K562 (cell line): ENCODE measurements around the gene MYOZ1. TPM values are rescaled to one million over a fixed set of nuclear protein-coding genes. Genes with fewer than 3 reads are reported as not detected.

ENCODE experiments used
- BRD9 ChIP-seq: fragments of 450-650 bp; IDR thresholded peaks from 2 replicates; pipeline ENCODE4 v1.6.1; 2018; ENCODE audit warnings: low read depth; ENCODE audit not compliant: partially characterized antibody
- KDM4B ChIP-seq, 2 experiments: fragments of 450-650 bp in 1 of 2; sonication (generic) in 1 of 2; IDR thresholded peaks; 2 replicates each; pipeline ENCODE4 v1.6.1; 2016 to 2017; ENCODE audit warnings: borderline replicate concordance in 2 of 2, antibody characterized with exemption in 1 of 2, low read depth in 1 of 2, mild to moderate bottlenecking in 1 of 2
- NKRF ChIP-seq: fragments of 450-650 bp; IDR thresholded peaks from 2 replicates; pipeline ENCODE4 v1.6.1; 2016; ENCODE audit warnings: borderline replicate concordance
- ZC3H8 ChIP-seq: fragments of 450-650 bp; IDR thresholded peaks from 2 replicates; pipeline ENCODE4 v1.6.1; 2017
- ZNF384 ChIP-seq: IDR thresholded peaks from 2 replicates; pipeline ENCODE4 v1.6.1; 2012; ENCODE audit warnings: low read depth, low read length, improper control_type of control experiment
- polyA plus RNA-seq, 8 experiments: library from polyadenylated mRNA; depleted of rRNA in 4 of 8; stranded (reverse) in 5 of 8; unstranded in 3 of 8; fragments of >200 nt; fragmentation: Nextera tagmentation in 2 of 8; fragmentation: Illumina TruSeq in 1 of 8; extraction: Ambion mirVana in 2 of 8; extraction: Trizol in 1 of 8; gene quantifications; 2 replicates each; pipeline versions ENCODE4 v1.2.1 to v1.2.3, GENCODE V29; 2011 to 2014; ENCODE audit warnings: inconsistent platforms in 1 of 8, missing spikeins in 1 of 8
- total RNA-seq, 7 experiments: library from RNA; depleted of rRNA in 6 of 7; stranded (reverse); fragments of >200 nt in 6 of 7; fragmentation: Illumina TruSeq in 2 of 7; extraction: Trizol in 2 of 7; gene quantifications; 2 replicates each; pipeline versions ENCODE4 v1.2.1 to v1.2.3, GENCODE V29; 2011 to 2021; ENCODE audit warnings: low replicate concordance in 1 of 7
- TF ChIP-seq, protein P1 (sequence below): fragments of 200-600 bp; sonication (generic); IDR thresholded peaks from one replicate; pipeline ENCODE4 v1.6.1; 2012; ENCODE audit warnings: mild to moderate bottlenecking, low read depth, low read length, inconsistent platforms
- TF ChIP-seq, protein P2 (sequence below): sonication (generic); IDR thresholded peaks from 2 replicates; pipeline ENCODE4 v1.6.1; 2016
- TF ChIP-seq, protein P3 (sequence below): fragments of 250-450 bp; sonication (Bioruptor Pico); IDR thresholded peaks from 2 replicates; pipeline ENCODE4 v1.8.0; 2021; ENCODE audit warnings: moderate library complexity, mild to moderate bottlenecking, inconsistent platforms

The MYOZ1 gene
- total and polyA plus RNA-seq, 9 of the 15 experiments (the other 6 are each of a cell fraction or from before 2014, with no cell fraction given) = 0.03 to 0.18 (median 0.07) TPM; not detected in 5

GRCh38 chr10:73590881-73591799 lies 50.1 kb downstream of the MYOZ1 start, which contains the start of gene USP54 (continued):
- TF ChIP-seq ZNF384 (no peak), NKRF (no peak), BRD9 (no peak), ZC3H8 (no peak), KDM4B (IDR thresholded peaks at IDR 0.05; ENCODE audit: borderline replicate concordance in 2 of 2, low read depth in 1 of 2) (no peak)
- TF ChIP-seq, protein P1, sequence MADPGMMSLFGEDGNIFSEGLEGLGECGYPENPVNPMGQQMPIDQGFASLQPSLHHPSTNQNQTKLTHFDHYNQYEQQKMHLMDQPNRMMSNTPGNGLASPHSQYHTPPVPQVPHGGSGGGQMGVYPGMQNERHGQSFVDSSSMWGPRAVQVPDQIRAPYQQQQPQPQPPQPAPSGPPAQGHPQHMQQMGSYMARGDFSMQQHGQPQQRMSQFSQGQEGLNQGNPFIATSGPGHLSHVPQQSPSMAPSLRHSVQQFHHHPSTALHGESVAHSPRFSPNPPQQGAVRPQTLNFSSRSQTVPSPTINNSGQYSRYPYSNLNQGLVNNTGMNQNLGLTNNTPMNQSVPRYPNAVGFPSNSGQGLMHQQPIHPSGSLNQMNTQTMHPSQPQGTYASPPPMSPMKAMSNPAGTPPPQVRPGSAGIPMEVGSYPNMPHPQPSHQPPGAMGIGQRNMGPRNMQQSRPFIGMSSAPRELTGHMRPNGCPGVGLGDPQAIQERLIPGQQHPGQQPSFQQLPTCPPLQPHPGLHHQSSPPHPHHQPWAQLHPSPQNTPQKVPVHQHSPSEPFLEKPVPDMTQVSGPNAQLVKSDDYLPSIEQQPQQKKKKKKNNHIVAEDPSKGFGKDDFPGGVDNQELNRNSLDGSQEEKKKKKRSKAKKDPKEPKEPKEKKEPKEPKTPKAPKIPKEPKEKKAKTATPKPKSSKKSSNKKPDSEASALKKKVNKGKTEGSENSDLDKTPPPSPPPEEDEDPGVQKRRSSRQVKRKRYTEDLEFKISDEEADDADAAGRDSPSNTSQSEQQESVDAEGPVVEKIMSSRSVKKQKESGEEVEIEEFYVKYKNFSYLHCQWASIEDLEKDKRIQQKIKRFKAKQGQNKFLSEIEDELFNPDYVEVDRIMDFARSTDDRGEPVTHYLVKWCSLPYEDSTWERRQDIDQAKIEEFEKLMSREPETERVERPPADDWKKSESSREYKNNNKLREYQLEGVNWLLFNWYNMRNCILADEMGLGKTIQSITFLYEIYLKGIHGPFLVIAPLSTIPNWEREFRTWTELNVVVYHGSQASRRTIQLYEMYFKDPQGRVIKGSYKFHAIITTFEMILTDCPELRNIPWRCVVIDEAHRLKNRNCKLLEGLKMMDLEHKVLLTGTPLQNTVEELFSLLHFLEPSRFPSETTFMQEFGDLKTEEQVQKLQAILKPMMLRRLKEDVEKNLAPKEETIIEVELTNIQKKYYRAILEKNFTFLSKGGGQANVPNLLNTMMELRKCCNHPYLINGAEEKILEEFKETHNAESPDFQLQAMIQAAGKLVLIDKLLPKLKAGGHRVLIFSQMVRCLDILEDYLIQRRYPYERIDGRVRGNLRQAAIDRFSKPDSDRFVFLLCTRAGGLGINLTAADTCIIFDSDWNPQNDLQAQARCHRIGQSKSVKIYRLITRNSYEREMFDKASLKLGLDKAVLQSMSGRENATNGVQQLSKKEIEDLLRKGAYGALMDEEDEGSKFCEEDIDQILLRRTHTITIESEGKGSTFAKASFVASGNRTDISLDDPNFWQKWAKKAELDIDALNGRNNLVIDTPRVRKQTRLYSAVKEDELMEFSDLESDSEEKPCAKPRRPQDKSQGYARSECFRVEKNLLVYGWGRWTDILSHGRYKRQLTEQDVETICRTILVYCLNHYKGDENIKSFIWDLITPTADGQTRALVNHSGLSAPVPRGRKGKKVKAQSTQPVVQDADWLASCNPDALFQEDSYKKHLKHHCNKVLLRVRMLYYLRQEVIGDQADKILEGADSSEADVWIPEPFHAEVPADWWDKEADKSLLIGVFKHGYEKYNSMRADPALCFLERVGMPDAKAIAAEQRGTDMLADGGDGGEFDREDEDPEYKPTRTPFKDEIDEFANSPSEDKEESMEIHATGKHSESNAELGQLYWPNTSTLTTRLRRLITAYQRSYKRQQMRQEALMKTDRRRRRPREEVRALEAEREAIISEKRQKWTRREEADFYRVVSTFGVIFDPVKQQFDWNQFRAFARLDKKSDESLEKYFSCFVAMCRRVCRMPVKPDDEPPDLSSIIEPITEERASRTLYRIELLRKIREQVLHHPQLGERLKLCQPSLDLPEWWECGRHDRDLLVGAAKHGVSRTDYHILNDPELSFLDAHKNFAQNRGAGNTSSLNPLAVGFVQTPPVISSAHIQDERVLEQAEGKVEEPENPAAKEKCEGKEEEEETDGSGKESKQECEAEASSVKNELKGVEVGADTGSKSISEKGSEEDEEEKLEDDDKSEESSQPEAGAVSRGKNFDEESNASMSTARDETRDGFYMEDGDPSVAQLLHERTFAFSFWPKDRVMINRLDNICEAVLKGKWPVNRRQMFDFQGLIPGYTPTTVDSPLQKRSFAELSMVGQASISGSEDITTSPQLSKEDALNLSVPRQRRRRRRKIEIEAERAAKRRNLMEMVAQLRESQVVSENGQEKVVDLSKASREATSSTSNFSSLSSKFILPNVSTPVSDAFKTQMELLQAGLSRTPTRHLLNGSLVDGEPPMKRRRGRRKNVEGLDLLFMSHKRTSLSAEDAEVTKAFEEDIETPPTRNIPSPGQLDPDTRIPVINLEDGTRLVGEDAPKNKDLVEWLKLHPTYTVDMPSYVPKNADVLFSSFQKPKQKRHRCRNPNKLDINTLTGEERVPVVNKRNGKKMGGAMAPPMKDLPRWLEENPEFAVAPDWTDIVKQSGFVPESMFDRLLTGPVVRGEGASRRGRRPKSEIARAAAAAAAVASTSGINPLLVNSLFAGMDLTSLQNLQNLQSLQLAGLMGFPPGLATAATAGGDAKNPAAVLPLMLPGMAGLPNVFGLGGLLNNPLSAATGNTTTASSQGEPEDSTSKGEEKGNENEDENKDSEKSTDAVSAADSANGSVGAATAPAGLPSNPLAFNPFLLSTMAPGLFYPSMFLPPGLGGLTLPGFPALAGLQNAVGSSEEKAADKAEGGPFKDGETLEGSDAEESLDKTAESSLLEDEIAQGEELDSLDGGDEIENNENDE = no peak
- TF ChIP-seq, protein P2, sequence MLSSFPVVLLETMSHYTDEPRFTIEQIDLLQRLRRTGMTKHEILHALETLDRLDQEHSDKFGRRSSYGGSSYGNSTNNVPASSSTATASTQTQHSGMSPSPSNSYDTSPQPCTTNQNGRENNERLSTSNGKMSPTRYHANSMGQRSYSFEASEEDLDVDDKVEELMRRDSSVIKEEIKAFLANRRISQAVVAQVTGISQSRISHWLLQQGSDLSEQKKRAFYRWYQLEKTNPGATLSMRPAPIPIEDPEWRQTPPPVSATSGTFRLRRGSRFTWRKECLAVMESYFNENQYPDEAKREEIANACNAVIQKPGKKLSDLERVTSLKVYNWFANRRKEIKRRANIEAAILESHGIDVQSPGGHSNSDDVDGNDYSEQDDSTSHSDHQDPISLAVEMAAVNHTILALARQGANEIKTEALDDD = peak; percentile 67; the same call in 1 of the 2 replicates
- TF ChIP-seq, protein P3, sequence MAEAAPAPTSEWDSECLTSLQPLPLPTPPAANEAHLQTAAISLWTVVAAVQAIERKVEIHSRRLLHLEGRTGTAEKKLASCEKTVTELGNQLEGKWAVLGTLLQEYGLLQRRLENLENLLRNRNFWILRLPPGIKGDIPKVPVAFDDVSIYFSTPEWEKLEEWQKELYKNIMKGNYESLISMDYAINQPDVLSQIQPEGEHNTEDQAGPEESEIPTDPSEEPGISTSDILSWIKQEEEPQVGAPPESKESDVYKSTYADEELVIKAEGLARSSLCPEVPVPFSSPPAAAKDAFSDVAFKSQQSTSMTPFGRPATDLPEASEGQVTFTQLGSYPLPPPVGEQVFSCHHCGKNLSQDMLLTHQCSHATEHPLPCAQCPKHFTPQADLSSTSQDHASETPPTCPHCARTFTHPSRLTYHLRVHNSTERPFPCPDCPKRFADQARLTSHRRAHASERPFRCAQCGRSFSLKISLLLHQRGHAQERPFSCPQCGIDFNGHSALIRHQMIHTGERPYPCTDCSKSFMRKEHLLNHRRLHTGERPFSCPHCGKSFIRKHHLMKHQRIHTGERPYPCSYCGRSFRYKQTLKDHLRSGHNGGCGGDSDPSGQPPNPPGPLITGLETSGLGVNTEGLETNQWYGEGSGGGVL (CRISPR knock-in tag) = no peak
